ELF-1 (cell line): ENCODE data around the gene SLC38A10.

Experiments used
- DNase-seq: peaks from one replicate; pipeline ENCODE4 v3.0.0-alpha.2; 2016; ENCODE audit warnings: low read depth, low spot score

SLC38A10 gene

DNA sequence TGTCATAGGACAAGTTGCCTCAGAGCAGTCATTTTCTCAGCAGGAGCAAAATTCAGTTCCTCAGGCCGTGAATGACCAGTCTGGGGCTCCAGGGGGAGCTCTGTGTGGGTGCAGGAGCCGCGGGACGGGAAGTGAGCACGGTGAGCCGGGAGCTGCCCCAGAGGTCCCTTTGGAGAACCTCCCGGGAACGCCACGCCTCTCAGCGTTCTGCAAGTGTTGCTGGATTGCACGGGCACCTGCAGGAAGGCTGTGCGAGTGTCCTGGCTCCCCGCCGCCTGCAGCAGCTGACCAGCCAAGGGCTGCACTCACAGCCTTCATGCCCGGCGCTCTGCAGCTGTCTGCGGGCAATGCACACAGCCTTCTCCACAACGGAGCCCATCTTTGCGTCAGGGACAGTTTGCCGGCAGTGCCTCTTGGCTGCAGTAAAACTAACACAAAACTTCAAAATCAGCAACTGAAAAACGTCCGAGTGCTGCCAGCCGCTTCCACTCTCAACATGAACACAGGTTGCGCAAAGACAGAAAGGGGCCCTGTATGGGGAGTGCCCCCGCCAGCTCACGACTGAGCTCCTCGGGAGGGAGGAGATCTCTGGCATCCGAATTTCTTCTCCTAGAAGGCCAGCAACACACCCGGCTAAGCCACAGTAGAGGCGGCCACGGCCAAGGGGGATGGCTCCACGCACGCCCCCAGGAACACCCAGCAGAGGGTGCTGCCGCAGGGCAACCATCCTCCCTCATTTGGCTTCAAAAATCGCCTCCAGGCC is 40.0 kb downstream of the SLC38A10 start:
- peak; percentile 83 for DNase-seq

DNA sequence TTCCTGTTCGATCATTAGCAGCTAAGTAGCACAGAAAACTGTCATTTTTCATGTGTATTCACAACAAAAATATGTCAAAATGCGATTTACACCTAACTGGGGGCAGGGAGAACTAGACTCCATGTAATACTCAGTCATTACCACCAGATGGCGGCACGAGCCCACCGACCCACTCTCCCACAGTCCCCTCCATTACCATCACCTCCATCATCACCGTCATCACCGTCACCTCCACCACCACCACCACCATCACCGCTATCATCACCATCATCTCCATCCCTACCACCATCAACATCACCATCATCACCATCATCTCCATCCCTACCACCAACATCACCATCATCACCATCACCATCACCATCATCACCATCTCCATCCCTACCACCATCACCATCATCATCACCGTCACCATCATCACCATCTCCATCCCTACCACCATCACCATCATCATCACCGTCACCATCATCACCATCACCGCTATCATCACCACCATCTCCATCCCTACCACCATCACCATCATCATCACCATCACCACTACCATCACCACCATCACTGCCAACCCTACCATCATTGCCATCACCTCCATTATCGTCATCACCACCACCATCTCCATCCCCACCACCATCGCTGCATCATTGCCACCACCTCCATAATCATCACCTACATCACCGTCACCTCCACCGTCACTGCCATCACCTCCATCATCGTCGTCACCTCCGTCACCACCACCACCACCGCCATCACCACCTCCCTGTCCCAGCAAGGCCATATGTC is 41.6 kb downstream of the SLC38A10 start:
- DNase-seq: peak; percentile 72

DNA sequence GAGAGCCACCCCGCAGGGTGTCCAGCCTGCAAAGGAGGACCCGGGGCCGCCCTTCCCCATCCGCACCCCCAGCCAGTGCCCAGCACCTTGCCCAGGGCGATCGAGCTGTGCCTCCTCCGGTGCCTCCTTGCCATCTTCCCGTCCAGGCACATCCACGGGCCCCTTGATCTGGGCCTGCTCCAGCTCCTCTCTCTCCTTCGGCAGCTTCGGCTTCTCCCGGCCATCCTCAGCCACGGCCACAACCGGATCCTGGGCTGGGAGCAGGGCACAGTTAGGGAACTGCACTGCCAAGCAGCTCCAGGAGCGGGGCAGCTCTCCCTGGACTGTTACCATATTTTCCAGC is 42.1 kb downstream of the SLC38A10 start:
- no peak for DNase-seq

DNA sequence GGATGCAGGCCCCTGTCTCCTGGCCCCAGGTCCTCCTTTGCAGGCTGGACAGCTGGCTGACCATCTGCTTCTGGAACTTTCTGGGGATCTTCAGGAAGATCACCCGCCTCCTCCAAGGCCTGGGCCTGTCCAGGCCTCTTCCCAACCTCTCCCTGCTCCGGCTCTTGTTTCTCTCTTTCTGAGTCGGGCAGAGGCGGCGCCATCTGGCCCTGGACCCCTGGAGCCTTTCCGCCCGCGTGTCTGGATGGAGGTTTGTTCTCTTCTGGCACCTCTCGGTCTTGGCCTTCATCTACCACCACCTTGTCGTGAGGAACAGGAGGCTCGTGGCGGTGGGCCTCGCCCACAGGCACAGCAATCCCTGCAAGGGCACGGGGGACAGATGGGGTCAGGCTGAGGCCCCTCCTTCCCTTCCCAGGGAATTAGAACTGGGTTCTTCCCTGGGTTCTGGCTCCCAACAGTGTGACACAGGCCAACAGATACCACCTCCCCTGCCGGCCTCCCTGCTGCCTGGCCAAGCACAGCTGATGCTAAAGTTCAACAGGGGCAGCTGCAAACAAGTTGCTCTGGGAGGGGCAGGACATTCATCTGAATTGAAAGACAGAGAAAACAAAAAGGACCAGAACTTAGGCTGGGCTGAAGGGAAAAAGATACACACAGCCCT is 42.7 kb downstream of the SLC38A10 start:
- no peak for DNase-seq

DNA sequence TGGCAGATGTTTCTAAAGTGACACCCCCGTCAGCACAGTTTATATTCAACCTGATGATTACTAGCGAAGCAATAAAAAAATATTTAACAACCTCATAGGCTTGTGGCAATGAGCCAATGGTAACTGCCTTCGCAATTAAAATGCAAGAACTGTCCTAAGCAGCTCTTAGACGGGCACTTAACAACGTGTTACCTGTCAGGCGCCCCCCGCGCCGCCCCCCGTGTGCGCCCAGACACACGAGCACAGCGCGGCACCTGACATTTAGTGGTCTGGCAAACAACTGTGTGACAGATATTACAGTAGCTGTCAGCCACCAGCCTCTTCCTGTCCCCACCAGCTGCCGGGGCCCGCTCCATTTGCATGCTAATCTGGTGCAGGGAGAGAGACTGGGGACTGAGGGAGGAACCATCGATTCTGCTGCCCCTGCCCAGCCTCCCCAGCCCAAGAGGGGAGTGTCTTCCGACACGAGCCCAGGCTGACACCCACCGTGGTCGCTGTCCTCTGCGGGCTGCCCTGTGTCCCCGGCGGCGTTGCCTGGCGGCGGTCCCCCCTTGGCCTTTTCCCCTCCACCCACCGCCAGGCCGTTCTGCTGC is 43.3 kb downstream of the SLC38A10 start:
- DNase-seq: peak; percentile 30

DNA sequence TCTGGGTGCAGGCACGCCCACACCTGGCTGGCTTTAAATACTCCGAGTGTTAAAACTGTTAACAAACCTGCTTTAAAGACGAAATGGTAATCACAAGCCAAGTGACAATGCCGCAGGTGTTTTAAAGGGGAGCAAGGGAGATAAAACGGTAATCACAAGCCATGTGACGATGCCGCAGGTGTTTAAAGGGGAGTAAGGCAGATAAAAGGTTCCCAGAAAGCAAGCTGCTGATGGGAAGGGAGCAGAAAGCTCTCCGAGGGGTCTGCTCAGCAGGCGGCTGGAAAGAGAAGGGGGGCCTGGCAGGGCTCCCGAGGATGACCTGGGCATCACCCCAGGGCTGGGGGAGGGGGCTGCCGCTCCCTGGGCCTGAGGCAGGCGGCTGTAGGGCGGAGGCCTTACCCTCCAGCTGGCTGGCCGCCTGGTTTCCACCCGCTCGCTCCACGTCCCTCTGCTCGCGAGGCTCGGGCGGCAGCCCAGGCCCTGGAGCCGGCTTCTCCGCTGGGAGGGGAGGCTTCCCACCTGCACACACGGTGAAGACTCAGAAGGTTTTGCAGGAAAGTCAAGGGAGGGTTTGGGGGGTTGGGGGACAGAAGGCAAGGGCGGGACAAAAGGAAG is 43.9 kb downstream of the SLC38A10 start:
- DNase-seq: no peak

DNA sequence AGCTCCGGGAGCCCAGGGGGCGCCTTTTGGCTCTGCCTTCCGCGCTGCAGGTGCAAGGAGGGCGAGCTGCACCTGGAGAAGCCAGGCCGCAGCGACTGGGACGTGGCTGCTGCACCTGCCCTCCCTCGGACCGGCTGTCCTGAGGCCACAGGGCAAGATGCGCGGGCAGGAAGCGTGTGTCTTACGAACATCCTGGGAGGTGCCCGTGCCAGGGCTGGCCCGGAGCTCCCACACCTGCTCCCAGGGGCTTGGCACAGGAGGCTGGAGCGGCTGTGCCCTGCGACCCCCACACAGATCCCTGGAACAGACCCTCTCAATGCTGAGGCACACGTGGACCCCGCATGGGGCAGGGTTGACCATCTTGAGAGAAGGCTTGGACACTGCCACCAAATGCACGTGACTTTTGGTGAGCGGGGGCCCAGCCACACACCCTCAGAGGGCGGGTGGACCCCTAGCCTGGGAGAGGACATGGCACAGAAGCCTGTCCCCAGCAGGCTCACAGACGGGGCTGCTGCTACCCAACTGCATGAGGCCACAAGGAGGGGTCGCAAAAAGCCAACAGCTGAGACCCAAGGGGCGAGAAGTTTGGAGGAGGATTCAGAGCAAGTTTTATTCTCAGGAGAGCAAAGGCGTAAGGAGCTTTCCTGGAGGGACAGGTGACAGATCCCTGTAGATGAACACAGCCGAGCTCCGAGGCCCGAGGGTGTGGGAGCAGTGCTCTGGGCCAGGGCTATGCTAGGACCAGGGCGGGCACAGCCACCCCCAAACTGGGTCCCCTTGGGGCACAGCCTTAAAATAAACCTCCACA is 44.6 kb downstream of the SLC38A10 start:
- DNase-seq: no peak

DNA sequence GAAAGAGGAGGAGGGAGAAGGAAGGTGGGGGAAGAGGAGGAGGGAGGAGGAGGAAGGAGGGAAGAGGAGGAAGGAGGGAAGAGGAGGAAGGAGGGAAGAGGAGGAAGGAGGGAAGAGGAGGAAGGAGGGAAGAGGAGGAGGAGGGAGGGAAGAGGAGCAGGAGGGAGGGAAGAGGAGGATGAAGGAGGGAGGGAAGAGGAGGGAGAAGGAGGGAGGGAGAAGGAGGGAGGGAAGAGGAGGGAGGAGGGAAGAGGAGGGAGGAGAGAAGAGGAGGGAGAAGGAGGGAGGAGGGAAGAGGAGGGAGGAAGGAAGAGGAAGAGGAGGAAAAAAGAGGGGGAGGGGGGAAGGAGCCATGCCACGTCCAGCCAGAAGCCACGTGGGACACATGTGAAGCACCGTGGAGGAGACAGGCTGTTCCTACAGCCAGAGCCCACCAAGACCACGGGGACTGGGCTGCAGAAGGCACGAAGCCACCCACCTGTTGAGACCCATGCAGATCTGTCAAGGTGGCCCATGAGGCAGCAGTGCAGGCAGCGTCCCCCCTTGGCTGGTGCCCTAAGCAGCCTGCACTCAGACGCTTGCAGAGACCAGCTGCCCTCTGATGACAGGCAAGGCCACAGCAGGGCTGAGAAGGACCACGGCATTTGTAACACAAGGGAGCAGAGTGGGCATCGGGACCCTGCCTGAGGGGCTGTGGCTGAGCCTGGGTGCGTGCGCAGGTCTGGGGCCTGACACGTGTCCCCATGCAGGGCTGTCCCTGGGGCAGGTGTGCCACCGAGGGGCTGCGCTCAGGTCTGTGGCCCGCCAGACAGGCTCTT is 45.7 kb downstream of the SLC38A10 start:
- DNase-seq: no peak

DNA sequence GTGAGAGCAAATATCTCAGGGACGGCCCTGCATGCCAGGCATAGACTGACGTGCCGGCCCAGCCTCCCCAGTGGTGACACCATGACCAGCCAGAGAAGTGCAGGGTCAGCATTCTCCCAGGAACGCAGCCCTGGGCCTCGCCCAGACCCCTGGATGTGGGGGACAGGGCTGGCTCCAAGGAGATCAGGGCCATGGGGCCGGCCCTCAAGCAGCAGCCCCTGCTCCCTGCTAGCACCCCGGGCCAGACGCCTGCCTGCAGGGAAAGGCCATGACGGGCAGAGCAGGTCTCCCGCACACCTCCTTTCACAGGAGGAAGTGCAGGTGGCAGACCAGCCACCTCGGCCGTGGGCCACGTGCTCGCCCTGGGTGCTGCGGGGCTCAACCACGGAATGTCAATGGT is 46.5 kb downstream of the SLC38A10 start:
- no peak for DNase-seq

DNA sequence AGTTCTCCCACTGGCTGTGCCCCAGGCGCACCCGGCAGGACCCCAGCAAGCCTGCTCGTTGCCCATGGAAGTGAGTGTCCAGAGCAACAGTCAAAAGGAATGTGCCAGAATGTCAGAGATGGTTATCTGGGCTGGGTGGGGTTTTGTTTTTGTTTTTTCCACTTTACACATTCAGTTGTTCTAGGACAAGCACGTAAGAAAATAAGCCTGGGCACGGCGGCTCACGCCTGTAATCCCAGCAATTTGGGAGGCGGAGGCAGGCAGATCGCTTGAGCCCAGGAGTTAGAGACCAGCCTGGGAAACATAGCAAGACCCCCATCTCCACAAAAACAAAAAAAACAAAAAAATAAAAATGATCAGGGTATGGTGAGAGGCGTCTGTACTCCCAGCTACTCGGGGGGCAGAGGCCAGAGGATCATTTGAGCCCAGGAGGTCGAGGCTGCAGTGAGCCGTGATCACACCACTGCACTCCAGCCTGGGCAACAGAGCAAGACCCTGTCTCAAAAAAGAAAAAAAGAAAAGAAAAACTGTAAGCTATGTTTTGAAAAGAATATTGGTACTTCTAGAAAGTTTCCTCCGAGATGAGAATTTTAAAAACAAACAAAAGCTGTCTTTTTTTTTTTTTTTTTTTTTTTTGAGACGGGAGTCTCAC is 47.6 kb downstream of the SLC38A10 start:
- peak; percentile 36 for DNase-seq

DNA sequence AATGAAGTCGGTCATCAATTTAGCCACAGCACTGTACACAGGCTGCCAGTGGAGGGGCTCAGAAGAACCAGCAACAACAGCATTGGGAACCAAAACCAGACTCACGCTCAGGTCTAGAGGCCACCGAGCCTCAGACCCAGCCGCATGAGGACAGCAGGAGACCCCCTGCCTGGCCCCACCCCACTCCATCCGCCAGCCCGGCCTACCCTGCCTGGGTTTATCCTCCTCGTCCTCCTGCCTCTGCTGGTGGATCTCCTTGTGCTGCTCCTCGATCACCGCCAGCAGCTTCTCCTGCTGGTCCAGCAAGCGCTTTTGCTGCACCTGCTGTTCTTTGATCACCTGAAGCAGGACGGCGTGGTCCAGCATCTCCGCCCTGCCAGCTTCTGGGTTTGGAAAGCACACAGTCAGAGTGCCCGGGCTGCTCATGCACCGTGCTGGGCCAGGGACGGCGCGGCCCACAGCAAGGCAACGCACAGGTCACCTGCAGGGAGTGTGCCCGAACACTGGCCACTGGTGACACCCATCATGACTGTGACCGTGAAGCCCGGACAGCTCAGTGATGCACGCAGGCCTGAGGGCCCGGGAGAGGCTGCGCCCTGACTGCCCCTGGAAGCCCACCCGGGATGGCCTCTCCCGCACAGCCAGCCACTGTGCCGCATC is 48.3 kb downstream of the SLC38A10 start:
- no peak for DNase-seq

DNA sequence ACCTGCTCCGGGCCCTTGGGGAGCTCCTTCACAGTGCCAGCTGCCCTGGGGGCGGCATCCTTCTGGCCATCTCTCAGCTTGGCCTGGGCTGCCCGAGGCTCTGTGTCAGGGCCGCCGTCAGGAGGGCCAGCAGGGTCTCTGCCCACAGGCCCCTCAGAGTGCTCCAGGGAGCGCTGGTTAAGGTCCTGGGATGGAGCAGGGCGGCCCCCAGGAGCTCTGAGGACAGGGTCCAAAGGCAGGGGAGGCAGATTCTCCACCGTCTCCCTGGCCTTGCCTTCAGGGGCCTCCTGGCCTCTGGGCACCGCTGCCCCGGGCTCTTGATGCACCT is 48.8 kb downstream of the SLC38A10 start:
- DNase-seq: no peak

DNA sequence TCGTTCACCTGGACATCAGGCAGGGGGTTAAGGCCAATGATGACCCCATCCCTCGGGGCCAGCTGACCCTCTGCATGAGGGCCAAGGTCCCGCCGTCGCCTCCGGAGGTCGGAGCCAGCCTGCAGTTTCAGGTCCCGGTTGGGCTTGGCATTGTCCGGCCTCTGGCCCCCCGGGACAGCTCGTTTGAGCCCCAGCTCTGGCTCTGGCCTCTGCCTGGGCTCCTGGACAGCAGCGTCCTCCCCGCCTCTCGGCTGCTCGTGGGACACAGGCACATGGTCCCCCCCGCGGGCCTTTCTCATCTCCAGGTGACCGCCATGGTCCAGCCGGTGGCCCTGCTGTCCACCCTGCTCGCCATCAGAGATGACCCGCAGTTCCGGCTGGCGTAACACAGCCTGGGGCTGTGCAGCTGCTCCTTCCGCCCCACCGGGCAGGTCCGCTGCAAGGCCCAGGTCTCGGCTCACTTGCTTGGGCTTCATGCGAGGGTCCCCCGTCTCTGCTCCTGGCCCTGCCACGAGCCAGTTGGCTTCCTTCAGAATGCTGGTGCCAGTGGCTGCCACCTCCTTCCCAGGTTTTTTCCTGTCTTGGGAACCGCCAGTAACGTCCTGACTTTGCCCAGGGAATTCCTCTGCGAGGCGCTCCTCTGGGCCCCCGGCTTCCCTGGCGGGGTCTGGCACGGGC is 49.3 kb downstream of the SLC38A10 start:
- peak; percentile 31 for DNase-seq

DNA sequence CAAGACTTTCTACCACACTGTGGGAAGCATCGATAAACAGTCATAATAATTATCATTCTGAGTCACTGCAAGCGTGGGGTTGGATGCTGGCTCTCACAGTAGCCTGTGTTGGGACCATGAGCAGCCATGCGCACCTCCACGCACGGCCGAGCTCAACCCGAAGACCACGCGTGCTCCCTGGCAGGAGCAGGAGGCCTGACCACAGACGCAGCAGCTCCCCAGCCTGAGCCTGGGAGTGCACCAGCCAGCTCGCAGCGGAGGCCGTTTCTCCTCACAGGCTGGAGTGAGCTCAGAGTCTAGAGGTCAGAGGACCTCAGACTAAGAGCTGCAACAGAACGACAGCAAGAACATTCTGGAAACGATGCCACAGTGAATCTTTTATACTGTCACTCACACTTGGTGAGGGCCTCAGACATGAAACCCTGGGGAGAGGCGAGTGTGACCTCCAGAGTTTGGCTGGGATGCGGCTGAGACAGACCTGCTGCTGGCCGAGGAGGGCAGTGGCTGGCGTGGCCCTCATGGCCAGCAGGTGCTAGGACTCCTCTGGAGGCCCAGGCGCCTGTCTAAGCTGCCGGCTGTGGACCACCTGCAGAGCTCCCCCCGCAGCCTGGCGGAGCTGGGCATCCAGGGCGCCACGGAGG is 50.0 kb downstream of the SLC38A10 start:
- no peak for DNase-seq

DNA sequence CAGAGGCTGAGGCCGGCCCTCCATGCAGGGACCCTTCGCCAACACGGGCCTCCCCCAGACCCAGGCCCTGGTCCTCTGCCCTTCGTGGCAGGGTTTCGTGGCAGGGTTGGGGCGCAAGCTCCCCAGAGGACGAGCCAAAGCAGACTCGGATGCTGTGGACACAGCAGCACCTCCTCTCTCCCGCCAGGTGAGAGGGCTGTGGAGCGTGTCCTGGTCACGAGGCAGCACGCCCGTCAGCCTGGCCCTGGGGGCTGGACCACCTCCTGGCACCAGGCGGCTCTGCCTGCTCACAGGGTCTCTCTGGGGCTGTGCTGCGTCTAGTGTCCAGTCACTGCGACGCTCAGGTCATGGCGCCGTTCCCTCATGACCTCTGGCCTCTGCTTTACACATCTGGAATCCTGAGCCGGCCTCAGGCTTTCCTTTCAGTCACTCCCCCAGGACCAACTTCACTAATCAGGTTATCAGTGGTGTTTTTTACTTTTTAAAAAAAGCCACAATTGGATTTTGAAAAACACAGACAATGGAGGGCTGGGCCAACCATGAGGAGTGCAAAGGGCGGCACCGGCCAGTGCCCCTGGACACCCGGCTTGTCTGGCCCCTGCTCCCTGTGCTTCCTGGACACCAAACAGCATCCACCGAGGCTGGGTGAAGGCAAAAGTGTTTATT is 50.6 kb downstream of the SLC38A10 start:
- DNase-seq: peak; percentile 58

DNA sequence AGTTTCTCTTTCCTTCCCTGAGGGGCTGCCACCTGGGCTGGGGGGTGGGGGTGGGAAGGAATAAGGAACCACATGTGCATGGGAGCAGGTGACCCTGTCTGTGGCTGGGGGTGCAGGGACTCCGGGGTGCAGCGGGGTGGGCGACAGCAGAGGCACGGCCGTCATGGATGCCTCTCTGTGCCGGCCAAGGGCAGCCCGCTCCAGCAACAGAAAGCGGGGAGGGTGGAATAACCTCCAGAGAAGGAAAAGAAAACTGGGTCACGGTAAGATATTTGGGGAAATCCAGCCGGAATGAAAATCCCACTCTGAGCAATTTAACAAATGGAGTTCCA is 51.8 kb downstream of the SLC38A10 start:
- DNase-seq: no peak

DNA sequence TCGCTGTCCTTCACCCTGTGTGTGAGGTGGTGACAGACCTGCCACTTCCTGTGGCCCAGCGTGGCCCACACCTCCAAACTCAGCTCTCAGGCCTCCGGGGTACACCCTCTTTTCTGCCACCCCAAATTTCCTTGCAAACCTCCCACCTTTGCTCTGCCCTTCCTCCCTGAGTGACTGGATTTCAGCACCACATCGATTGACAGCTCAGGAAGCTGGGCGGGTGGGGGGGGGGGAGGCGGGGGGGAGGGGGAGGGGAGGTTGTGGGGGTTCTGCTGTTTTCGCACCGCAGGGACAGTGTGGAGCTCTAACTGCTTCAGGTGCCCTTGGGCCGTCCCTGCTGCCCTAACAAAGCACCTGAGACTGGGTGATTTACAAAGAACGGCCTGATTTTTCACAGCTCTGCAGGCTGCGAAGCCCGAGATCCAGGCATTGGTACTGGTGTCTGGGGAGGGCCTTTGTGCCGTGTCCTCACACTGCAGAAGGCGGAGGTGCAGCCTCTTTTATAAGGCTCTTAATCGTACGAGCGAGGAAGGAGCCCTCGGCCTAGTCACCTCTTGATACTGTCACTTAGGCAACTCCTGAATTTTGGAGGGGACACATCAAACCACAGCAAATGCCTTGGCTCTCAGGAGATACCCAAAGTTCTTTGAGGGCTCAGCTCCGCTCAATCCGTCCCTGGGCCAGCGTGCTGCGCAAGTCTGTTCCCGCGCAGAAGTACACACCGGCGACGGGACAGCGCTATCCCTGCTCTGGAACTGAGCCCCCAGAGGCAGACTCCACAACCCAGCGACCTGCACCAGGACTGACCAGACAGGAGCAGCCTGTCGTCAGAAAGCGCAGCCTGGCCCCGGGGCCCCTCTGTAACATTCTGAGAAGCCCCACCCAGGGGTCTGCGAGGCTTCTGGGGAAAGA is 52.4 kb downstream of the SLC38A10 start:
- peak; percentile 56 for DNase-seq
